Transverse colon (tissue), 4 donors: ENCODE results near the gene LSAMP. TPM values are rescaled to one million over a fixed set of nuclear protein-coding genes. Genes with fewer than 3 reads are reported as not detected.
"Not testable (repeated sequence)": the region's sequence is repeated elsewhere in the genome, so short reads cannot be mapped to it uniquely, and the experiment has no call there.

Source experiments
- DNase-seq: peaks from one replicate; pipeline ENCODE4 v3.0.0-alpha.2; 2019
- H3K27ac ChIP-seq, 4 donors: fragments of 200-600 bp; sonication (generic); 2 replicates each; pipeline ENCODE4 v1.5.1; 2016 to 2018; ENCODE audit warnings: inconsistent platforms in 4 of 4
- H3K27me3 ChIP-seq: fragments of 200-600 bp; sonication (generic); 2 replicates; pipeline ENCODE4 v1.5.1; 2017; ENCODE audit warnings: inconsistent platforms
- H3K36me3 ChIP-seq, 4 donors: fragments of 200-600 bp; sonication (generic); 2 replicates each; pipeline ENCODE4 v1.5.1; 2017 to 2019; ENCODE audit warnings: inconsistent platforms in 4 of 4
- H3K4me1 ChIP-seq, 4 donors: fragments of 200-600 bp; sonication (generic); 2 replicates each; pipeline ENCODE4 v1.5.1; 2017 to 2020; ENCODE audit warnings: inconsistent platforms in 4 of 4
- H3K4me3 ChIP-seq, 4 donors: fragments of 200-600 bp; sonication (generic); 1 replicate in 1 of 4; 2 replicates in 3 of 4; pipeline versions ENCODE4 v1.5.1 to v1.6.1; 2017 to 2019; ENCODE audit warnings: inconsistent platforms in 4 of 4
- H3K9me3 ChIP-seq, 2 donors: fragments of 200-600 bp; sonication (generic); 2 replicates each; pipeline ENCODE4 v1.5.1; 2017 to 2019; ENCODE audit warnings: inconsistent platforms in 2 of 2
- EP300 ChIP-seq: sonication (generic); formaldehyde crosslinking; IDR thresholded peaks from one replicate; pipeline ENCODE4 v1.6.1; 2017; ENCODE audit warnings: antibody characterized with exemption, low read depth
- POLR2A ChIP-seq: fragments of 450-650 bp; IDR thresholded peaks from one replicate; pipeline ENCODE4 v1.6.1; 2016; ENCODE audit warnings: antibody characterized with exemption, mild to moderate bottlenecking, moderate library complexity
- POLR2AphosphoS5 ChIP-seq, 3 donors: sonication (generic); formaldehyde crosslinking; IDR thresholded peaks; one replicate each; pipeline ENCODE4 v1.6.1; 2016; ENCODE audit warnings: antibody characterized with exemption in 3 of 3
- WGBS, 2 donors: methylation state at CpG; one replicate each; pipeline ENCODE4 v1.1.5; 2018; ENCODE audit warnings: low coverage in 1 of 2; 5-methylcytosine and 5-hydroxymethylcytosine counted together
- in situ Hi-C, 4 donors: fragments of 200-750 bp; cut with MboI; loops; one replicate each; pipeline versions ENCODE4 v1.15.0 to v1.15.1; 2017; ENCODE audit warnings: low sequenced_read_pairs in 3 of 4, low pct_ligation_motif_present in 1 of 4, low pct_unique_long_range_greater_than_20kb in 1 of 4
- intact Hi-C: fragments of 100-400 bp; cut with DNase I; formaldehyde crosslinking; loops from one replicate; pipeline ENCODE4 v1.15.1; 2023; ENCODE audit warnings: low total_unique reads
- small RNA-seq, 4 donors: library from RNA; depleted of rRNA; stranded (forward); fragments of <200 nt; gene quantifications; one replicate each; pipeline ENCODE3, GENCODE V24; 2016
- total RNA-seq, 4 donors: library from RNA; depleted of rRNA; stranded (reverse); fragments of >200 nt; gene quantifications; one replicate each; pipeline ENCODE4 v1.1.0, GENCODE V29; 2016
- TF ChIP-seq, protein P1 (sequence below), 5 experiments: fragments of 200-600 bp in 3 of 5; fragments of 450-650 bp in 2 of 5; sonication (generic) in 3 of 5; IDR thresholded peaks; 1 replicate in 2 of 5; 2 replicates in 3 of 5; pipeline ENCODE4 v1.5.1; 2016 to 2017; ENCODE audit warnings: antibody characterized with exemption in 5 of 5, inconsistent platforms in 3 of 5, mild to moderate bottlenecking in 2 of 5, moderate library complexity in 1 of 5

LSAMP gene
- total RNA-seq, 4 donors from 2014 or later: 3.4 to 8.2 (median 5.4) TPM

DNA sequence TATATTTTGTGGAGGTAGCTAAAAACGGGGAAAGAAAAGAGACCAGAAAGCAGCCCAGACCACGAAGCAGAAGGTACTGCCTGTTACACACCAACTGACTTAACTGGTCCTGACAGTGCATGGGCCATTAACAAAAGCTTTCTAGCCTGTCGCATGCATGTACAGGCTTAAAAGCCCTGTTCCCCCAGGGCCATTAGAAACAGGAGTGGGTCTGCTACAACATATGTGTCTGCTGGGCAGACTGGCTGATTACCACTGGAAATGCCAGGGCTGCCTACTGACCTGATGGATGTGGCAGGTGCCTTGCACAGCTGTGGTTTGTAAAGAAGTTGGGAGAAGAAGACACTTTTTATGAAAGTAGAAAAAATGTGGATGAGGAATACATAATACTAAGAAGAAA is 684.6 kb downstream of the LSAMP start:
- Histone ChIP-seq H3K4me3 (no peak overlapping the region), H3K9me3 (no peaks in the 10 kb centered on the region), H3K36me3 (no peaks in the 10 kb centered on the region), H3K27me3 (no peaks in the 10 kb centered on the region), H3K4me1 (no peaks in the 10 kb centered on the region), H3K27ac (no peak overlapping the region)
- intact Hi-C loops: no loop called here
- in situ Hi-C loops: no loop called here
- DNase-seq: no peak
- TF ChIP-seq POLR2AphosphoS5 (IDR thresholded peaks at IDR 0.05): no peak
- no peak for TF ChIP-seq EP300
- TF ChIP-seq, protein P1, sequence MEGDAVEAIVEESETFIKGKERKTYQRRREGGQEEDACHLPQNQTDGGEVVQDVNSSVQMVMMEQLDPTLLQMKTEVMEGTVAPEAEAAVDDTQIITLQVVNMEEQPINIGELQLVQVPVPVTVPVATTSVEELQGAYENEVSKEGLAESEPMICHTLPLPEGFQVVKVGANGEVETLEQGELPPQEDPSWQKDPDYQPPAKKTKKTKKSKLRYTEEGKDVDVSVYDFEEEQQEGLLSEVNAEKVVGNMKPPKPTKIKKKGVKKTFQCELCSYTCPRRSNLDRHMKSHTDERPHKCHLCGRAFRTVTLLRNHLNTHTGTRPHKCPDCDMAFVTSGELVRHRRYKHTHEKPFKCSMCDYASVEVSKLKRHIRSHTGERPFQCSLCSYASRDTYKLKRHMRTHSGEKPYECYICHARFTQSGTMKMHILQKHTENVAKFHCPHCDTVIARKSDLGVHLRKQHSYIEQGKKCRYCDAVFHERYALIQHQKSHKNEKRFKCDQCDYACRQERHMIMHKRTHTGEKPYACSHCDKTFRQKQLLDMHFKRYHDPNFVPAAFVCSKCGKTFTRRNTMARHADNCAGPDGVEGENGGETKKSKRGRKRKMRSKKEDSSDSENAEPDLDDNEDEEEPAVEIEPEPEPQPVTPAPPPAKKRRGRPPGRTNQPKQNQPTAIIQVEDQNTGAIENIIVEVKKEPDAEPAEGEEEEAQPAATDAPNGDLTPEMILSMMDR (IDR thresholded peaks at IDR 0.05): no peak
- no peak for TF ChIP-seq POLR2A
- WGBS, 2 donors: 73 to 76% methylated on average over 3 of the region's 3 CpGs

- no peak for TF ChIP-seq POLR2A
- TF ChIP-seq, protein P1 (IDR thresholded peaks at IDR 0.05): no peak
- TF ChIP-seq POLR2AphosphoS5 (IDR thresholded peaks at IDR 0.05): no peak
- TF ChIP-seq EP300: no peak
- Histone ChIP-seq H3K4me3 (no peak overlapping the region), H3K4me1 (no peaks in the 10 kb centered on the region), H3K27me3 (no peaks in the 10 kb centered on the region), H3K36me3 (no peaks in the 10 kb centered on the region), H3K9me3 (no peaks in the 10 kb centered on the region), H3K27ac (no peak overlapping the region)
- in situ Hi-C loops (no loop called here), intact Hi-C loops (no loop called here)
- WGBS, 2 donors: 56 to 80% methylated on average over 1 of the region's 1 CpG
- DNase-seq: no peak
These were observed 687.1 kb downstream of the LSAMP start for GRCh38 chr3:115758076-115758763.

GRCh38 chr3:115752978-115753377 is 692.3 kb downstream of the LSAMP start:
- H3K4me3 ChIP-seq, intact Hi-C loops, H3K9me3 ChIP-seq, H3K36me3 ChIP-seq, H3K27me3 ChIP-seq, in situ Hi-C loops, DNase-seq, H3K4me1 ChIP-seq, H3K27ac ChIP-seq: not testable (repeated sequence)
- WGBS, 2 donors: 43 to 70% methylated on average over 1 of the region's 1 CpG

Small RNAs within 50 kb of the gene (small RNA-seq; reads per million reads assigned to genes)
- gene RN7SL815P: 0 reads per million in 4 donors
